ENCODE measurements around the gene PDE4D. TPM values are rescaled to one million over a fixed set of nuclear protein-coding genes. Genes with fewer than 3 reads are reported as not detected.

The PDE4D gene
- total and polyA plus RNA-seq, 2 of the 4 experiments (the other 2 are of a cell fraction) = 1.4 to 7.9 TPM

GRCh38 chr5:59479086-59479485 lies 414.4 kb downstream of the PDE4D start:
- no peak overlapping the region for H2BK20ac ChIP-seq (ENCODE audit: low read depth, low read length)
- no peak overlapping the region for H3K18ac ChIP-seq (ENCODE audit: low read depth, low read length)
- no peak overlapping the region for H2BK120ac ChIP-seq (ENCODE audit: low read depth, low read length)
- H3K27ac ChIP-seq (ENCODE audit: insufficient read depth, low read length) = no peak overlapping the region
- H3K56ac ChIP-seq (ENCODE audit: extremely low read depth, insufficient read depth, low read length) = no peak overlapping the region
- intact Hi-C loops (cut with micrococcal nuclease) (no loop called here), in situ Hi-C loops (cut with MboI; ENCODE audit: low sequenced_read_pairs) (no loop called here), dilution Hi-C loops (cut with HindIII; ENCODE audit: low sequenced_read_pairs, unreplicated experiment) (no loop called here)
- no peak overlapping the region for H4K8ac ChIP-seq (ENCODE audit: low read depth in 2 of 2, low read length in 2 of 2)
- H3K36me3 ChIP-seq (ENCODE audit: control insufficient read depth, insufficient read depth, low read length) = no peaks in the 10 kb centered on the region
- H3K4me2 ChIP-seq (ENCODE audit: low read depth, low read length) = no peak overlapping the region
- H4K91ac ChIP-seq (ENCODE audit: insufficient read depth, low read depth, low read length) = no peak overlapping the region
- no peaks in the 10 kb centered on the region for H3K4me1 ChIP-seq (ENCODE audit: control insufficient read depth, insufficient read depth, low read length)
- no peak for TF ChIP-seq RCOR1 (IDR thresholded peaks at IDR 0.05; ENCODE audit: insufficient replicate concordance, low read length)
- TF ChIP-seq CHD1 (IDR thresholded peaks at IDR 0.05; ENCODE audit: low read depth, low read length) = no peak
- TF ChIP-seq USF2 (IDR thresholded peaks at IDR 0.05; ENCODE audit: low read depth, low read length) = no peak
- BruUV-seq (replicated peaks) = no TSS peak
- H2AFZ ChIP-seq (replicated peaks; ENCODE audit: low read length, poor library complexity) = no peak overlapping the region
- ChIA-PET CTCF (interaction anchor here (0.7 kb wide), 1 partner anchor 226 kb away, joined by 4 read pairs; no protein-coding TSS in a partner anchor), POLR2A (ENCODE audit: unreplicated experiment) (no interaction called here)
- no peak overlapping the region for H3K23ac ChIP-seq (ENCODE audit: low read depth, low read length)
- H3K79me1 ChIP-seq (ENCODE audit: low read depth in 1 of 2, low read length in 2 of 2) = no peaks in the 10 kb centered on the region
- no peaks in the 10 kb centered on the region for H4K20me1 ChIP-seq (ENCODE audit: insufficient read depth, low read length)
- H2BK15ac ChIP-seq (ENCODE audit: low read depth, low read length) = no peak overlapping the region
- H3K9ac ChIP-seq (ENCODE audit: low read depth, low read length) = no peak overlapping the region
- no peak overlapping the region for H2AK5ac ChIP-seq (ENCODE audit: low read depth, low read length)
- no peak overlapping the region for H4K5ac ChIP-seq (ENCODE audit: low read depth, low read length)
- no peak overlapping the region for H3K4me3 ChIP-seq (ENCODE audit: insufficient read depth, low read depth, low read length)
- no peak overlapping the region for H2BK5ac ChIP-seq (ENCODE audit: low read depth, low read length, poor library complexity, severe bottlenecking)
- H2AK9ac ChIP-seq (replicated peaks; ENCODE audit: low read depth, low read length, poor library complexity) = no peak overlapping the region
- ATAC-seq (ENCODE audit: low read depth) (no peak), DNase-seq (no peak)
- no peaks in the 10 kb centered on the region; the same call in 1 of the 2 replicates for H3K9me1 ChIP-seq (ENCODE audit: insufficient read depth, low read length)
- WGBS, 2 experiments (ENCODE audit: extremely low coverage in 2 of 2, insufficient read length in 1 of 2) = 100% methylated on average over 1 of the region's 2 CpGs; no CpG with 5 or more reads in 1 of the 2 experiments
- no peak overlapping the region for H3K14ac ChIP-seq (replicated peaks; ENCODE audit: low read depth, low read length)
- no peaks in the 10 kb centered on the region for H3K27me3 ChIP-seq (ENCODE audit: control insufficient read depth, insufficient read depth, low read length)
- H3K9me3 ChIP-seq (ENCODE audit: control insufficient read depth, insufficient read depth, low read length) = no peaks in the 10 kb centered on the region
- no peak overlapping the region for H3K4ac ChIP-seq (ENCODE audit: low read depth, low read length)

Data from IMR-90 (cell line).